Right ventricle myocardium inferior (tissue), 1 donor: ENCODE data around the gene NTRK3. TPM values are rescaled to one million over a fixed set of nuclear protein-coding genes. Genes with fewer than 3 reads are reported as not detected.
A peak's percentile ranks its signal among the peaks of the same experiment; 100 is the strongest.
"Not testable (repeated sequence)": the region's sequence is repeated elsewhere in the genome, so short reads cannot be mapped to it uniquely, and the experiment has no call there.

Experiments
- ATAC-seq: fragments of 200-7000 bp; cut with Tn5 transposase; one replicate; pipeline ENCODE4 v1.9.1; 2020; ENCODE audit warnings: mild to moderate bottlenecking, moderate library complexity
- DNase-seq: peaks from one replicate; pipeline ENCODE4 v3.0.0; 2021; ENCODE audit errors: missing footprints
- intact Hi-C: fragments of 100-400 bp; cut with DNase I; formaldehyde crosslinking; loops from one replicate; pipeline ENCODE4 v1.11.0; 2022
- total RNA-seq: library from RNA; stranded (reverse); fragmentation: NEBNext Ultra II Directional; extraction: Animal tissue kit (Norgen Biotek cat#: 25700); gene quantifications from one replicate; pipeline ENCODE4 v1.2.1, GENCODE V29; 2021
- donor health status: DM: no; HTN: yes; CAD: no; lungs with severe emphysema.

The NTRK3 gene
- total RNA-seq, 1 donor from 2014 or later: 5.1 TPM

DNA sequence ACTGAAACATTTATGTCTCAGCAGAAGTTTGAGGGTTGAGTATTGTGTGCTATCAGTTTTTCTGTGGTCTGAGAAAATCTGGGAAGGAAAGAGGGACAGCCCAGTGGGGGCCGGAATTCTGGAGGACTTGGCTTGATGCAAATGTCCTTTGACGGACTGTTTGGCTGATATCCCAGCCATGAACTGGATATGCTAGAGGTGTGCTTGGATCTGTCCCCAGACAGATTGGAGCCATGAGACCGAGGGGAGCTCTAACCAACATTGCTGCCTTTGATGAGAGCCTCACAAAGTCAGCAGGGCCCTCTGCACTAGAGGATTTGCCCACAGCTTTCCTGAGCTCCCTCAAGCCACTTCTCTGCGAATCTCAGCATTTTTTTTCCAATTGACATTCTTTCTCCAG lies 405.6 kb downstream of the NTRK3 start:
- ATAC-seq (peak; percentile 94), DNase-seq (no peak)
- intact Hi-C loops: loop anchor here (1.0 to 2.0 kb wide), 2 partner anchors 98 to 164 kb away; no protein-coding TSS in a partner anchor

DNA sequence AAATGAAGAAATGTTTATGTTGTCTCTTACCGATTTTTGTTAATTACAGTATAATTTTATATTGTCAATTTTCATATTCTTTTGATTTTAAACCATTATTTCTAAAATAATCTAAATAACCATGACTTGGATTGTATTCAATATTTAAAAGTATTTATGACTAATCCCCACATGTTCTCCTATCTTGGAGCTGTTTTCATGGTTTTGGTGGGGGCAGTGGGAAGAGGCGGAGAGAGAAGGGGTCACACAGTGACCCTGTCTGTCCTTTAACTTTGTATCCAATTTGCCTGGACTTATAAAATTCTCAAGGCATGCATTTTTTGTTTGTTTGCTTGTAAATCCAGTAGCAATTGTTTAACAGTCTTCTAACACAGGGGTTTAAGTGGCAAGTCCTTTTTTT lies 407.4 kb downstream of the NTRK3 start:
- intact Hi-C loops: no loop called here
- DNase-seq (no peak), ATAC-seq (no peak)

DNA sequence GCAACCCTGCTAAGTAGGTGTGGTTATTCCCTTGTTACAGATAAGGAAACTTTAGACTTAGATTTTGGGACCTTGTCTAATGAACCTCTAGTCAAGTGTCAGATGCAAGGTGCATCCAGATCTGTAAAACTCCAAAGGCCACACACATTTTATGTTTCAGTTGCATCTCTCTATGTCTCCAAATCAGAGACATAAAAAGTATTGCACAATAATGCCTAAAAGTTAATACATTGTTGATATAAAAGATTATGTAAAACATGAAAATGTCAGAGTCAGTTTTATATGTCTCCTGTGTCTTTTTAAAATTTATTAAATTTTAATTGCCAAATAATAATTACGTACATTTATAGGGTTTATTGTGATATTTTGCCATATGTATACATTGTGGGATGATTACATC lies 408.5 kb downstream of the NTRK3 start:
- DNase-seq: no peak
- no peak for ATAC-seq
- intact Hi-C loops: no loop called here

DNA sequence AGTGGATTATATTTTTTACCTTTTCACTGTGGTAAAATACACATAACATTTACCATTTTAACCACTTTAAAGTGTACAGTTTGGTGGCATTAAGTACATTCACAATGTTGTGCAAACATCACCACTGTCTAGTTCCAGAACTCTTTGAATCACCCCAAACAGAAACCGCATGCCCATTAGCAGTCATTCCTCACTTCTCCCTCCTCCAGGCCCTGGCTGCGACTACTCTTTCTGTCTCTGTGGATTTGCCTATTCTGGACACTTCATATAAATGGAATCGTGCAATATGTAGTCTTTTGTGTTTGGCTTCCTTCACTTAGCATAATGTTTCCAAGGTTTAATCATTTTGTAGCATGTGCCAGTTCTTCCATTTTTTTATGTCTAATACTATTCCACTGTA lies 409.8 kb downstream of the NTRK3 start:
- DNase-seq (no peak), ATAC-seq (no peak)
- intact Hi-C loops: no loop called here

DNA sequence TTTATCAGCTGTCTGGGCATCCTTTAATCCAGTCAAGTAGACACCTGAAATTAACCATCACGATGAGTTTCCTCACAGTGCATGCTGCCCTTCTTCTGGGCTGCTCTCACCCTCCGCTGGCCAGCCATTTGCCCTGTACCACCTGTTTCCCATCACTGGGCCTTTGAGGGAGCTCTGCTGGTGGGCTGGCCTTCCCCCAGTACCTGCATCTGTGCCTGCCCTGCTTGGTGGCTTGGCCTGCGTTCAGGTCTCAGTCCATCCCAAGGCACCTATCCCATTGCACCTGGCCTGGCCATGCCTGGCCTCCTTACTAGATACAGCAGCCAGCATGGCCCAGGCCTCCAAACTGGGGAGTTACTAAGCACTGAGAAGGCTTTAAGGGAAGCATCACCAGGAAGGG lies 413.2 kb downstream of the NTRK3 start:
- intact Hi-C loops: no loop called here
- DNase-seq (no peak), ATAC-seq (no peak)

DNA sequence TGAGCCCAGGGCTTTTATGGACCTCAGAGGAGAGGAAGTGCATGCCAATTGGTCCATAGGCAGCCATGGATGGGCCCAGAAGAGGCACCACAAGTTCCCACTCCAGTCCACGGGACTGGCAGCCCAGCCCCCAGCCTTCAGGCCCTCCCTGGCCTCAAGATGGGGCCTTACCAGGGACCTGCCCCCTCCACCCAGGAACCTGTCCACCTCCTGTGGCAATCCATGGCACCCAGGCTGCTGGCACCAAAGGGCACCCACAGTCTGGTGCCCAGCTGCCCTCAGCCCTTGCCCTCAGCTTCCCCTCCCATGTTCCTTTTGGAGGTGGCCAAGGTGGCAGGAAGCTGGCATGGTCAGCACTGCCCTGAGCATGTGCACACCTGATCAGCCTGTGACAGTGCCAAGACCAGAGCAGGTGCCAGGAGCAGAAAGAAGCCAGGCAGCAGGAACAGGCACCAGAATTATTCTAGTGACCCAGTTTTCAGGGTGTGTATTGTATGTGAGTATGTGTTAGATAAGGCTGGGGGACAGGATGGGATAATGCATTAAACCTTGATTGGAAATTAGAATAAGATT lies 415.0 kb downstream of the NTRK3 start:
- ATAC-seq: peak; percentile 34
- intact Hi-C loops: no loop called here
- no peak for DNase-seq

DNA sequence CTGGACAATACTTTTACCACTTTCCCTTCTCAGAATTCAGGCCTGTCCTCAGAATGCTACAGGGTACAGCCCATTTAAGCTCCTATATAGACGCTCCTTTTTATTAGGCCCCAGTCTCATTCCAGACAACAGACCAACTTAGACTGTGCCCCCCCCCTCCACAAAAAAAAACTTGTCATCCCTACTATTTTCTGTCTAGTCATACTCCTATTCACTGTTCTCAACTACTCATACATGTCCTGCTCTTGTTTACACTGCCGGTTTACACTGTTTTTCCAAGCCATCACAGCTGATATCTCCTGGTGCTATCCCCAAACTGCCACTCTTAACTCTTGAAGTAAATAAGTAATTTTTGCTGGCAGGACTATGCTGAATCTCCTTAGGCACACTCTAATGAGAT lies 420.7 kb downstream of the NTRK3 start:
- intact Hi-C loops, ATAC-seq, DNase-seq: not testable (repeated sequence)

DNA sequence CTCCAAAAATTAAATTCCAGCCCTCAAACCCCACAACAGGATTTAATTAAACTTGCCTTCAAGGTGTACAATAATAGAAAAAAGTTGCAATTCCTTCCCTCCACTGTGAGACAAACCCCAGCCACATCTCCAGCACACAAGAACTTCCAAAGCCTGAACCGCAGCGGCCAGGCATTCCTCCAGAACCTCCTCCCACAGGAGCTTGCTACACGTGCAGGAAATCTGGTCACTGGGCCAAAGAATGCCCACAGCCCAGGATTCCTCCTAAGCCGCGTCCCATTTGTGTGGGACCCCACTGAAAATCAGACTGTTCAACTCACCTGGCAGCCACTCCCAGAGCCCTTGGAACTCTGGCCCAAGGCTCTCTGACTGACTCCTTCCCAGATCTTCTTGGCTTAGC lies 423.2 kb downstream of the NTRK3 start:
- ATAC-seq, DNase-seq, intact Hi-C loops: not testable (repeated sequence)

DNA sequence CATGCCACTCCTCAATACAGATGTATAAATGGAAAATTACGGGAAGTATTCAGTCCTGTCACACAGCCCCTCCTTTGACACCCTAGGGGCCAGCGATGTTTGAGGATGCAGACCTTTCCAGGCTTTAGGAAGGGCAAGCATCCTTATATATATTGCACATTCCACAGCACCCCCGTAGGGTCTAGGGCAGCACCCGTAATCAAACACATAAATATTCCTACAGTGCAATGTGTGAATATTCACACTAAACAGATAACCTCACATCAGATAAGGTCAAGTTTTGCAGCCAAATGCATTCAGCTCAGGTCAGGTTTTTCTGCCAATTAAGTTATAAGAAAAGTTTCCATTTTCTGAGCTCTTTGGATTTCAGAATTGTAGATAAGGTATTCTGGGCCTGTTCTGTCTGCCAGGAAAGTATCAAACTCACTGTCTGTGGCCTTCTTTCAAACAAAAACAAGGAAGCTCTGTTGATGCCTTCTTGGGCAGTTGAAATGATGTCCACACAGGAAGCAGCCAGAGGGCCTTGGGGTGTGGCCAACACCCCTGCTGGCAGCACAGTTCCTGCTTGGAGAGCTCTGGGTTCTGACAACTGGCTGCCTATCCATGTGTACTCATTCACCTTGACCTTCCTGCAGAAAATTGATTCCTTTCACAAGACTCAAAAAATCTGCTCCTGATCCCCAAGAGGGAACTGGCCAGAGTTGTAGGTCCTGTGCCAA lies 427.0 kb downstream of the NTRK3 start:
- ATAC-seq (peak; percentile 50), DNase-seq (no peak)
- intact Hi-C loops: no loop called here

DNA sequence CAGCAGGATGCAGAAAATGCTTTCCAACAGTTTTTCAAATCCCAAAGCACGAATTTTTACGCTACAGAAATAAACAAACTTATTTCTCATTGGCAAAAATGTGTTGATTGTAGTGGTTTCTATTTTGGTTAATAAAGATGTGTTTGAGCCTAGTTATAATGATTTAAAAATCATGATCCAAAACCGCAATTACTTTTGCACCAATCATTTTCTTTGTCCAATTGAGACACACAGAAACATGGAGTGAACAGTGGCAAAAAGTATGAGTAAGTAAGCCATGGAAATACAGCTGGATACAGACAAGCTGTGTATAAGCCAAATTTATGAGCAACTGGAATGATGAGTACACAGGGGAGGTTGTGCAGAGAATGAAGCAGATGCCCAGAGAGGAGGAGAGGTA lies 427.9 kb downstream of the NTRK3 start:
- intact Hi-C loops: no loop called here
- no peak for ATAC-seq

DNA sequence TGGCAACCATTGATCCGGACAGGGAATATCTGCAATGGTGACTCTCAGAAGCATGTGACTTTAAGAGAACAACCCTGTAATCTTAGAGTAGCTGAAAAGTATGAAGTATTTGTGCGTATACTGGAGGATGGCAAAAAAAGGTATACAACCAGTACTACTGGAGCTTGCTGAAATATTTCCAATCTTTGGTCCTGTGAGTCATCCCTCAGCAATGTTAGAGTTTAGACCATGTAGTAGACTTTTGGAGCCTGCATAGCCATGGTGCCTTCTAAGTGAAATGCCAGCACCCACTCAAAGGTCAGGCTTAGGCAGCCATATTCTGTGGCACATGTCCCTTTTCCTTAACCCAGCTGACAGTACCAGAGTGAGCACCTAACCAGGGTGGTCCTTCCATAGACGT lies 429.4 kb downstream of the NTRK3 start:
- ATAC-seq: no peak
- intact Hi-C loops: no loop called here
- no peak for DNase-seq

More for the DNA sequence above, 427.9 kb downstream of the NTRK3 start:
- DNase-seq: no peak

DNA sequence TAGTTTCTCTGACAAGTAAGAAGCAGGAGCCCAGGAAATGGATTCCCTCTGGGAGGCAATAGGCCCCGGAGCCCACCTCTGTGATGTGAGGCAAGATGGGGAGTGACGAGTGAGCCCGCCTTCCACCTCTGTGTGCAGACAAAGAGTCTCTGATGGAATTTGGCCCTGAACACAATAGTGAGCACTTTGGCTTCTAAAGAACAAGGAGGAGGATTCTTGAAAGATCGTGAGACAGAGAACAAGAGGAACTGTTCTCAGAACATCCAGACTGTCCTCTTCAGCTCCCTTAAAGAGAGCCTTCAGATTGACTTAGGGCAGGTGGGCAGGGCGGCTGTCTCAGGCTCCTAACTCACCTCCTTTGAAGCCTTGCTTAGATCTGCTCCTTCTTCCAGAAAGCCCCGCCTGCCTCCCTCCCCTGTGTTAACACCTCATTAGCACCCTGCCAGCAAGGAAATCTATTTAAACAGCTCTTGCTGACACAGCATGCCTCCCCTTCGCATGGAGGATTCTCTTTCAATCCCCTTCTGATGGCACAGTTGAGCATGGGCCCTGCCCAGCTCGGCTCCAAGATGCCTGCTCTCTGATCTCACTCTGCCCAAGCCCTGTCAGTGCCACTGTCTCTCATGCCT lies 430.3 kb downstream of the NTRK3 start:
- no peak for DNase-seq
- no peak for ATAC-seq
- intact Hi-C loops: no loop called here

DNA sequence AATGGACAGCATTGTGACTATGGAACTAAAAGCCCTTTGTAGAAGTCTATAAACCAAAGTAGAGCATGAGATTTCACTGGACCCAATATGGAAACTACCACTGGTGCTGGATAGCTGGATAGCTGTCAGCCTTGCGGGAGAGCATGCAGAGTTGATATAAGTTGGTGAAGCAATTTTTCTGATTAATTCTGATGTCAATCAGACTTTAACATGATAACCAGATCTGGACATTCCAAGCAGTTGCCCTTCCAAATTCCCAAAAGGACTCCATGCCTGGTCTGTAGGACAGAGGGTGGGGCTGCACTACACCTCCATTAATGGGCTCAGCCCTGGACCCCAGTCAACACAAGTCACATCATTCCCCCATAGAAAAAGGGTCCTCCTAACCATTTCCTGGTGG lies 437.8 kb downstream of the NTRK3 start:
- intact Hi-C loops: no loop called here
- no peak for DNase-seq
- no peak for ATAC-seq

DNA sequence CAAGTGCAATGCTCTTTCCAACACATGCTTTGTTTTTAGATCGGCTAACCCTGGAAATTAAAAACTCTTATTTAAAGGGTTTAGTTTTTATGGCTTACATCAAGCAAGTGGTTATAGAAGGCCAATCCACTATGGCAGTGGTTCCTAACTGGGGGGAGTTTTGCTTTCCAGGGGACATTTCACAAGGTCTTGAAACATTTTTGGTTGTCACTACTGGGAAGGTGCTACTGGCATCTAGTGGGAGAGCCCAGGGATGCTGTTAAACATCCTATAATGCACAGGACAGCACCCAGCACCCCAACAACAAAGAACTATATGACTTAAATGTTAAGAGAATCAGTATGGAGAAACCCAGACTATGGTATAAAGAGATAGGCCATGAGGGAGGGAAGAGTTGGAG lies 439.0 kb downstream of the NTRK3 start:
- intact Hi-C loops: no loop called here
- ATAC-seq (no peak), DNase-seq (no peak)

DNA sequence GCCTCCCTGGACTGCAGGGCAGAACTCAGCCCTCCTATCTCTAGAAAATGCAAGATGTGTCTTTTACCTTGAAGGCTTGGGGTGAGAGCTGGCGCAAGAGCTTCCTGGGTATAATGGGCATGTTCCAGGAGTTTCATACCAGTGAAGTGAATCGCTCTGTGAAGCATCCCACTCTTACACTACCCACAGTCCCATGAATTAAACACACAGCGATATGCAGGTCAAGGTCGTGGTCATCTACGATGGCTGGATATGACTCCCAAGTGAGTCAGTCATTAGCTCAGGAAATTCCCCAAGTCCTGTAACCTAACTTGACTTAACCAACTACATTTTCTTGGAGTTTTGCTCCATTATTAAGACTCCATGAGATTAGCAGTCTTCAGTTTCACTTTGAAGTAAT lies 439.7 kb downstream of the NTRK3 start:
- intact Hi-C loops: no loop called here
- ATAC-seq: no peak
- DNase-seq: no peak

DNA sequence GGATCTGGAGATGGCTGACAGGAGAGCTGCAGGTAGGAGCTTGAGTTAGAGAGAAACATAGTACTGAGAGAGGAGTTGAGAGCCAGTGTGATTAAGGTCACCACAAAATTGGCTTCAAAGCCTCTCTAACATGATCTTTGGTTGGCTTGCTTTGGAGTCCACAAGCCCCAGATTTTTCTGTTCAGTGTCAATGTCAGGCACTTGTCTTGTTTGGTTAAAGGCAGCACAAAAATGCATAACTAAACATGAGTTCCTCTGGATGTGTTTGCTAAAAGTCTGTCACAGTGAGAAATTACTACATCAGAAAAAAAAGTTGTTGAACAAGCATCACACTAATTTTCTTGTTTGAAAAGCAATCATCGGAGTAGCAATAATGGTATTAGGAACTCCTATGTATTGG lies 440.5 kb downstream of the NTRK3 start:
- ATAC-seq (no peak), DNase-seq (no peak)
- intact Hi-C loops: no loop called here

Other genes with a start within 250 kb of the NTRK3 start
- 66.9 TPM for gene MRPL46, start 210.6 kb upstream of the NTRK3 start, total RNA-seq
- 75.2 TPM for gene MRPS11, start 211.0 kb upstream of the NTRK3 start, total RNA-seq